Nephron progenitor cell (in vitro differentiated cells): ENCODE data around the gene ZMYND19.
"Not testable (repeated sequence)": the region's sequence is repeated elsewhere in the genome, so short reads cannot be mapped to it uniquely, and the experiment has no call there.

Source experiments
- DNase-seq: peaks from one replicate; pipeline ENCODE4 v3.0.0; 2021
- H3K27ac Mint-ChIP-seq: 2 replicates; pipeline ENCODE4 v1.8.0; 2021; ENCODE audit warnings: mild to moderate bottlenecking, moderate library complexity, mixed read lengths
- H3K27me3 Mint-ChIP-seq: 2 replicates; pipeline ENCODE4 v1.8.0; 2021; ENCODE audit warnings: mild to moderate bottlenecking, low read depth, mixed read lengths; ENCODE audit not compliant: poor library complexity
- H3K36me3 Mint-ChIP-seq: 2 replicates; pipeline ENCODE4 v1.8.0; 2021; ENCODE audit warnings: low read depth, mixed read lengths
- H3K4me1 Mint-ChIP-seq: 2 replicates; pipeline ENCODE4 v1.8.0; 2021; ENCODE audit warnings: mixed read lengths
- H3K4me3 Mint-ChIP-seq: 2 replicates; pipeline ENCODE4 v1.8.0; 2021; ENCODE audit warnings: mild to moderate bottlenecking, moderate library complexity, mixed read lengths
- H3K9me3 Mint-ChIP-seq: 2 replicates; pipeline ENCODE4 v1.8.0; 2021; ENCODE audit warnings: mild to moderate bottlenecking, moderate library complexity, mixed read lengths
- CTCF ChIP-seq: fragments of 200-600 bp; sonication (generic); IDR thresholded peaks from 2 replicates; pipeline ENCODE4 v1.5.0; 2021; ENCODE audit warnings: antibody characterized with exemption

ZMYND19 gene

GRCh38 chr9:137575364-137575715 is 15.0 kb downstream of the ZMYND19 start:
- H3K27me3 Mint-ChIP-seq: peaks cover 2% of the 10 kb centered on the region
- DNase-seq: no peak
- H3K4me3 Mint-ChIP-seq: no peak overlapping the region
- peak overlapping the region; percentile 25 for H3K27ac Mint-ChIP-seq
- peaks cover 24% of the 10 kb centered on the region for H3K4me1 Mint-ChIP-seq
- peaks cover 46% of the 10 kb centered on the region for H3K36me3 Mint-ChIP-seq
- no peak for TF ChIP-seq CTCF
- no peaks in the 10 kb centered on the region for H3K9me3 Mint-ChIP-seq

GRCh38 chr9:137574192-137574591 is 16.1 kb downstream of the ZMYND19 start:
- H3K27me3 Mint-ChIP-seq: peaks cover 3% of the 10 kb centered on the region
- no peak overlapping the region for H3K4me3 Mint-ChIP-seq
- no peak for DNase-seq
- H3K9me3 Mint-ChIP-seq: no peaks in the 10 kb centered on the region
- peaks cover 49% of the 10 kb centered on the region for H3K36me3 Mint-ChIP-seq
- no peak overlapping the region for H3K27ac Mint-ChIP-seq
- no peak for TF ChIP-seq CTCF
- H3K4me1 Mint-ChIP-seq: peaks cover 24% of the 10 kb centered on the region

- H3K4me3 Mint-ChIP-seq: no peak overlapping the region
Observed at GRCh38 chr9:137570566-137570965, 19.7 kb downstream of the ZMYND19 start.

GRCh38 chr9:137569609-137570203 is 20.6 kb downstream of the ZMYND19 start:
- Mint-ChIP-seq H3K4me1 (no peaks in the 10 kb centered on the region), H3K27ac (no peak overlapping the region), H3K27me3 (peaks cover 3% of the 10 kb centered on the region), H3K9me3 (no peaks in the 10 kb centered on the region), H3K4me3 (no peak overlapping the region), H3K36me3 (peaks cover 35% of the 10 kb centered on the region)
- no peak for TF ChIP-seq CTCF
- no peak for DNase-seq

More at GRCh38 chr9:137570566-137570965, 19.7 kb downstream of the ZMYND19 start:
- peaks cover 1% of the 10 kb centered on the region for H3K4me1 Mint-ChIP-seq
- no peaks in the 10 kb centered on the region for H3K9me3 Mint-ChIP-seq
- H3K36me3 Mint-ChIP-seq: peaks cover 43% of the 10 kb centered on the region
- no peak for TF ChIP-seq CTCF
- DNase-seq: no peak
- H3K27me3 Mint-ChIP-seq: peaks cover 3% of the 10 kb centered on the region
- no peak overlapping the region for H3K27ac Mint-ChIP-seq

GRCh38 chr9:137568445-137568844 is 21.9 kb downstream of the ZMYND19 start:
- not testable (repeated sequence) for H3K9me3 Mint-ChIP-seq, H3K27ac Mint-ChIP-seq, H3K27me3 Mint-ChIP-seq, H3K4me3 Mint-ChIP-seq, DNase-seq, H3K4me1 Mint-ChIP-seq
- peaks cover 39% of the 10 kb centered on the region for H3K36me3 Mint-ChIP-seq

- H3K27me3 Mint-ChIP-seq: peaks cover 5% of the 10 kb centered on the region
- H3K36me3 Mint-ChIP-seq: peaks cover 49% of the 10 kb centered on the region
- no peak overlapping the region for H3K27ac Mint-ChIP-seq
- TF ChIP-seq CTCF: no peak
- peaks cover 4% of the 10 kb centered on the region for H3K9me3 Mint-ChIP-seq
- H3K4me1 Mint-ChIP-seq: peaks cover 1% of the 10 kb centered on the region
- no peak for DNase-seq
- no peak overlapping the region for H3K4me3 Mint-ChIP-seq
Observed at GRCh38 chr9:137564817-137565411, 25.4 kb downstream of the ZMYND19 start.
